Motor neuron (in vitro differentiated cells): ENCODE measurements around the gene EGLN1. TPM values are rescaled to one million over a fixed set of nuclear protein-coding genes. Genes with fewer than 3 reads are reported as not detected.
A peak's percentile ranks its signal among the peaks of the same experiment; 100 is the strongest.
"Not testable (repeated sequence)": the region's sequence is repeated elsewhere in the genome, so short reads cannot be mapped to it uniquely, and the experiment has no call there.

Experiments
- ATAC-seq, 8 experiments: fragments of 200-7000 bp; cut with Tn5 transposase; replicated peaks in 6 of 8; 2 replicates each; pipeline ENCODE4 v1.8.0; 2021; ENCODE audit warnings: mild to moderate bottlenecking in 8 of 8, moderate library complexity in 8 of 8
- H3K27ac ChIP-seq, 2 donors: fragments of 250-450 bp; sonication (Bioruptor Pico); 2 replicates each; pipeline ENCODE4 v1.9.0; 2021; ENCODE audit warnings: antibody characterized with exemption in 2 of 2, mild to moderate bottlenecking in 2 of 2, moderate library complexity in 1 of 2
- H3K4me1 ChIP-seq, 2 donors: fragments of 250-450 bp; sonication (Bioruptor Pico); replicated peaks in 1 of 2; 2 replicates each; pipeline ENCODE4 v1.6.1; 2021; ENCODE audit warnings: antibody characterized with exemption in 2 of 2, mild to moderate bottlenecking in 2 of 2, moderate library complexity in 1 of 2
- H3K4me3 ChIP-seq, 5 donors: fragments of 250-450 bp; sonication (Bioruptor Pico); 2 replicates each; pipeline ENCODE4 v1.9.0; 2021; ENCODE audit warnings: antibody characterized with exemption in 5 of 5, mild to moderate bottlenecking in 5 of 5, moderate library complexity in 4 of 5
- WGBS, 10 experiments: fragments of 450-650 bp; shearing (Covaris generic); methylation state at CpG; one replicate each; pipeline ENCODE4 v1.0.0; 2022; 5-methylcytosine and 5-hydroxymethylcytosine counted together
- in situ Hi-C, 9 experiments: fragments of 400-800 bp; cut with MboI; loops; one replicate each; pipeline ENCODE4 v1.15.0; 2021; ENCODE audit warnings: low sequenced_read_pairs in 9 of 9, low pct_unique_long_range_greater_than_20kb in 2 of 9; ENCODE audit not compliant: unreplicated experiment in 9 of 9
- total RNA-seq, 8 experiments: library from RNA; unstranded; fragments of 300-600 nt; gene quantifications; 2 replicates each; pipeline versions ENCODE4 v1.2.3 to v1.2.4, GENCODE V29; 2022

The EGLN1 gene
- total RNA-seq, 8 experiments from 2014 or later, result 14.8 to 46.5 (median 35.4) TPM

GRCh38 chr1:231364192-231364591, 57.9 kb downstream of the EGLN1 start:
- in situ Hi-C loops, result loop anchor here in 6 of 9 experiments (10.0 to 25.0 kb wide), 4 partner anchors 221 to 1273 kb away; partner anchors contain the start of gene SIPA1L2 (in 1 of the 6)

GRCh38 chr1:231363624-231364023, 58.5 kb downstream of the EGLN1 start:
- in situ Hi-C loops, result loop anchor here in 6 of 9 experiments (10.0 to 25.0 kb wide), 4 partner anchors 221 to 1274 kb away; partner anchors contain the start of gene SIPA1L2 (in 1 of the 6)
- Histone ChIP-seq H3K4me1 (no peaks in the 10 kb centered on the region), H3K4me3 (no peak overlapping the region), H3K27ac (no peak overlapping the region)
- ATAC-seq, result no peak
- 82 to 100% (median 100%) methylated on average over 1 of the region's 1 CpG; no CpG with 5 or more reads in 1 of the 10 experiments for WGBS, 10 experiments

More at GRCh38 chr1:231364192-231364591, 57.9 kb downstream of the EGLN1 start:
- Histone ChIP-seq H3K4me3 (no peak overlapping the region), H3K4me1 (no peaks in the 10 kb centered on the region), H3K27ac (no peak overlapping the region)
- WGBS, 10 experiments, result 80 to 100% (median 98%) methylated on average over 1 to 5 of the region's 5 CpGs
- no peak for ATAC-seq

GRCh38 chr1:231362325-231362724, 59.8 kb downstream of the EGLN1 start:
- no peaks in the 10 kb centered on the region for H3K4me1 ChIP-seq
- no peak for ATAC-seq
- in situ Hi-C loops, result loop anchor here in 6 of 9 experiments (10.0 to 25.0 kb wide), 4 partner anchors 222 to 1275 kb away; partner anchors contain the start of gene SIPA1L2 (in 1 of the 6)
- no peak overlapping the region for H3K27ac ChIP-seq
- H3K4me3 ChIP-seq, result no peak overlapping the region
- WGBS, 10 experiments, result 71 to 100% (median 100%) methylated on average over 1 of the region's 1 CpG; no CpG with 5 or more reads in 5 of the 10 experiments

GRCh38 chr1:231359113-231359512, 63.0 kb downstream of the EGLN1 start:
- Histone ChIP-seq H3K4me3 (no peak overlapping the region), H3K27ac (no peak overlapping the region), H3K4me1 (no peaks in the 10 kb centered on the region)
- 55 to 100% (median 93%) methylated on average over 2 to 6 of the region's 6 CpGs; no CpG with 5 or more reads in 2 of the 10 experiments for WGBS, 10 experiments
- ATAC-seq, result peak in 2 of 8 experiments; percentile 45 to 58
- in situ Hi-C loops, result loop anchor here (5.0 to 25.0 kb wide), 6 partner anchors 226 to 1278 kb away; partner anchors contain the start of gene SIPA1L2 (in 1 of the 9)

- in situ Hi-C loops, result loop anchor here (5.0 to 25.0 kb wide), 6 partner anchors 227 to 1279 kb away; partner anchors contain the start of gene SIPA1L2 (in 1 of the 9)
- H3K4me1 ChIP-seq, result no peaks in the 10 kb centered on the region
- ATAC-seq, result peak; percentile 68 to 90 (median 76)
- no peak overlapping the region for H3K27ac ChIP-seq
- 0 to 40% (median 21%) methylated on average over 1 to 4 of the region's 4 CpGs; no CpG with 5 or more reads in 1 of the 10 experiments for WGBS, 10 experiments
- H3K4me3 ChIP-seq, result no peak overlapping the region
These were observed 64.2 kb downstream of the EGLN1 start for GRCh38 chr1:231357831-231358354.

- no peak overlapping the region for H3K27ac ChIP-seq
- no peak overlapping the region for H3K4me3 ChIP-seq
- in situ Hi-C loops, result loop anchor here (5.0 to 25.0 kb wide), 6 partner anchors 228 to 1280 kb away; partner anchors contain the start of gene SIPA1L2 (in 1 of the 9)
- ATAC-seq, result no peak
- 36 to 100% (median 72%) methylated on average over 2 to 10 of the region's 10 CpGs for WGBS, 10 experiments
- no peaks in the 10 kb centered on the region for H3K4me1 ChIP-seq
These were observed 64.8 kb downstream of the EGLN1 start for GRCh38 chr1:231357187-231357772.

- ATAC-seq, result no peak
- 61 to 100% (median 85%) methylated on average over 1 to 3 of the region's 3 CpGs; no CpG with 5 or more reads in 2 of the 10 experiments for WGBS, 10 experiments
- in situ Hi-C loops, result loop anchor here (5.0 to 25.0 kb wide), 6 partner anchors 230 to 1282 kb away; partner anchors contain the start of gene SIPA1L2 (in 1 of the 9)
- Histone ChIP-seq H3K27ac (no peak overlapping the region), H3K4me1 (no peaks in the 10 kb centered on the region), H3K4me3 (no peak overlapping the region)
These were observed 66.9 kb downstream of the EGLN1 start for GRCh38 chr1:231355171-231355570.

GRCh38 chr1:231354330-231355020, 67.6 kb downstream of the EGLN1 start:
- Histone ChIP-seq H3K4me1 (no peaks in the 10 kb centered on the region), H3K4me3 (no peak overlapping the region), H3K27ac (no peak overlapping the region)
- ATAC-seq, result no peak
- in situ Hi-C loops, result loop anchor here (5.0 to 25.0 kb wide), 6 partner anchors 230 to 1283 kb away; partner anchors contain the start of gene SIPA1L2 (in 1 of the 9)
- WGBS, 10 experiments, result 31 to 100% (median 87%) methylated on average over 1 to 5 of the region's 5 CpGs

GRCh38 chr1:231353086-231353485, 69.0 kb downstream of the EGLN1 start:
- in situ Hi-C loops, result loop anchor here in 8 of 9 experiments (10.0 to 25.0 kb wide), 5 partner anchors 232 to 1284 kb away; partner anchors contain the start of gene SIPA1L2 (in 1 of the 8)
- no peaks in the 10 kb centered on the region for H3K4me1 ChIP-seq
- ATAC-seq, result no peak
- H3K27ac ChIP-seq, result no peak overlapping the region
- H3K4me3 ChIP-seq, result no peak overlapping the region
- WGBS, 10 experiments, result 33 to 88% (median 83%) methylated on average over 1 to 2 of the region's 2 CpGs; no CpG with 5 or more reads in 4 of the 10 experiments

GRCh38 chr1:231351816-231352215, 70.3 kb downstream of the EGLN1 start:
- Histone ChIP-seq H3K4me3 (no peak overlapping the region), H3K27ac (no peak overlapping the region), H3K4me1 (no peaks in the 10 kb centered on the region)
- in situ Hi-C loops, result loop anchor here in 8 of 9 experiments (10.0 to 25.0 kb wide), 5 partner anchors 233 to 1285 kb away; partner anchors contain the start of gene SIPA1L2 (in 1 of the 8)
- 78 to 100% (median 96%) methylated on average over 2 of the region's 2 CpGs for WGBS, 10 experiments
- ATAC-seq, result no peak

- in situ Hi-C loops, H3K4me3 ChIP-seq, ATAC-seq, H3K4me1 ChIP-seq, H3K27ac ChIP-seq: not testable (repeated sequence)
- 92 to 100% (median 100%) methylated on average over 1 of the region's 1 CpG; no CpG with 5 or more reads in 4 of the 10 experiments for WGBS, 10 experiments
These were observed 73.2 kb downstream of the EGLN1 start for GRCh38 chr1:231348856-231349255.

GRCh38 chr1:231348442-231348841, 73.6 kb downstream of the EGLN1 start:
- no peak for ATAC-seq
- in situ Hi-C loops, result no loop called here
- 91 to 100% (median 99%) methylated on average over 1 to 4 of the region's 4 CpGs for WGBS, 10 experiments
- Histone ChIP-seq H3K4me1 (no peaks in the 10 kb centered on the region), H3K27ac (no peak overlapping the region), H3K4me3 (no peak overlapping the region)
